SK-N-SH (cell line): ENCODE results near the gene NT5DC2. TPM values are rescaled to one million over a fixed set of nuclear protein-coding genes. Genes with fewer than 3 reads are reported as not detected.
A peak's percentile ranks its signal among the peaks of the same experiment; 100 is the strongest.

Experiments
- CTCF ChIA-PET: fragments of 300-600, 350-600 bp; formaldehyde crosslinking; extraction: SDS; loops from one replicate; lab custom pipeline; 2021; lab: Yijun Ruan, JAX
- POLR2A ChIA-PET: fragments of 350-600 bp; sonication (Branson Sonifier 250); formaldehyde crosslinking; extraction: SDS; loops from one replicate; lab custom pipeline; 2020; ENCODE audit warnings: antibody characterized with exemption, inconsistent platforms; lab: Yijun Ruan, JAX
- DNase-seq: peaks from one replicate; pipeline ENCODE4 v3.0.0; 2012
- H2AFZ ChIP-seq: fragments of 200-600 bp; sonication (generic); 2 replicates; pipeline ENCODE4 v1.8.1; 2016; ENCODE audit warnings: antibody characterized with exemption, mild to moderate bottlenecking, low read depth
- H3F3A ChIP-seq: fragments of 200-600 bp; sonication (generic); replicated peaks from 2 replicates; pipeline ENCODE3; 2016; ENCODE audit warnings: antibody characterized with exemption, mild to moderate bottlenecking; ENCODE audit not compliant: insufficient read depth
- H3K27ac ChIP-seq, 2 experiments: fragments of 200-500 bp in 1 of 2; fragments of 200-600 bp in 1 of 2; sonication (Bioruptor generic) in 1 of 2; sonication (generic), shearing (Covaris generic) in 1 of 2; 2 replicates each; pipeline versions ENCODE4 v1.5.1 to v1.6.1; 2014 to 2016; ENCODE audit warnings: low read depth in 2 of 2, inconsistent platforms in 1 of 2, low read length in 1 of 2, mild to moderate bottlenecking in 1 of 2, mixed read lengths in 1 of 2
- H3K27me3 ChIP-seq: fragments of 200-600 bp; sonication (generic), shearing (Covaris generic); 2 replicates; pipeline ENCODE4 v1.6.1; 2016; ENCODE audit warnings: mixed run types; ENCODE audit not compliant: insufficient read depth
- H3K36me3 ChIP-seq, 2 experiments: fragments of 200-500 bp in 1 of 2; fragments of 200-600 bp in 1 of 2; sonication (Bioruptor generic) in 1 of 2; sonication (generic) in 1 of 2; replicated peaks in 1 of 2; 2 replicates each; pipeline versions ENCODE3 to v1.5.1; 2014 to 2016; ENCODE audit warnings: low read length in 1 of 2, mild to moderate bottlenecking in 1 of 2; ENCODE audit not compliant: insufficient read depth in 2 of 2, control insufficient read depth in 1 of 2
- H3K4me1 ChIP-seq, 2 experiments: fragments of 200-500 bp in 1 of 2; fragments of 200-600 bp in 1 of 2; sonication (Bioruptor generic) in 1 of 2; sonication (generic), shearing (Covaris generic) in 1 of 2; 2 replicates each; pipeline versions ENCODE4 v1.5.1 to v1.6.1; 2014 to 2016; ENCODE audit warnings: low read depth in 1 of 2, low read length in 1 of 2, mixed run types in 1 of 2; ENCODE audit not compliant: insufficient read depth in 2 of 2, control insufficient read depth in 1 of 2
- H3K4me2 ChIP-seq: fragments of 200-600 bp; sonication (generic), shearing (Covaris generic); 2 replicates; pipeline ENCODE4 v1.6.1; 2017; ENCODE audit warnings: mixed run types
- H3K4me3 ChIP-seq, 2 experiments: fragments of 200-500 bp in 1 of 2; fragments of 200-600 bp in 1 of 2; sonication (Bioruptor generic) in 1 of 2; sonication (generic), shearing (Covaris generic) in 1 of 2; 2 replicates each; pipeline versions ENCODE4 v1.5.1 to v1.8.1; 2014 to 2016; ENCODE audit warnings: low read depth in 2 of 2, inconsistent platforms in 1 of 2, low read length in 1 of 2, mild to moderate bottlenecking in 1 of 2, mixed read lengths in 1 of 2, moderate library complexity in 1 of 2
- H3K79me2 ChIP-seq: fragments of 200-600 bp; sonication (generic); 2 replicates; pipeline ENCODE4 v1.8.1; 2017; ENCODE audit warnings: mild to moderate bottlenecking; ENCODE audit not compliant: insufficient read depth
- H3K9ac ChIP-seq: fragments of 200-600 bp; sonication (generic); 2 replicates; pipeline ENCODE4 v1.6.1; 2017; ENCODE audit warnings: mixed run types
- H3K9me2 ChIP-seq: fragments of 200-600 bp; sonication (generic); 2 replicates; pipeline ENCODE4 v1.6.1; 2017; ENCODE audit warnings: mixed run types
- H3K9me3 ChIP-seq: fragments of 200-600 bp; sonication (generic); 2 replicates; pipeline ENCODE4 v1.6.1; 2017; ENCODE audit warnings: mixed run types, mild to moderate bottlenecking, moderate library complexity
- H4K20me1 ChIP-seq: fragments of 200-600 bp; sonication (generic); 2 replicates; pipeline ENCODE4 v1.6.1; 2017; ENCODE audit warnings: mild to moderate bottlenecking, mixed run types; ENCODE audit not compliant: insufficient read depth
- CHD2 ChIP-seq: fragments of 150-350 bp; IDR thresholded peaks from 2 replicates; pipeline ENCODE4 v1.6.1; 2018; ENCODE audit warnings: low read length; ENCODE audit not compliant: partially characterized antibody
- CTCF ChIP-seq: fragments of 200-600 bp; sonication (generic); IDR thresholded peaks from 2 replicates; pipeline ENCODE4 v1.6.1; 2017; ENCODE audit warnings: antibody characterized with exemption, mild to moderate bottlenecking, moderate library complexity
- ELF1 ChIP-seq: IDR thresholded peaks from 2 replicates; pipeline ENCODE4 v1.4.0; 2012
- FOSL2 ChIP-seq: IDR thresholded peaks from 2 replicates; pipeline ENCODE4 v1.4.0; 2012; ENCODE audit warnings: low read depth, mild to moderate bottlenecking, moderate library complexity, borderline replicate concordance
- FOXM1 ChIP-seq: IDR thresholded peaks from 2 replicates; pipeline ENCODE4 v1.4.0; 2012; ENCODE audit warnings: low read depth, mild to moderate bottlenecking
- MXI1 ChIP-seq: IDR thresholded peaks from 2 replicates; pipeline ENCODE4 v1.6.1; 2012; ENCODE audit warnings: mild to moderate bottlenecking, low read depth, low read length, improper control_type of control experiment
- NFIC ChIP-seq: IDR thresholded peaks from 2 replicates; pipeline ENCODE4 v1.4.0; 2012; ENCODE audit warnings: borderline replicate concordance
- NRF1 ChIP-seq: IDR thresholded peaks from 2 replicates; pipeline ENCODE4 v1.6.1; 2012; ENCODE audit warnings: low read depth, mild to moderate bottlenecking, low read length
- POLR2AphosphoS5 ChIP-seq: IDR thresholded peaks from 2 replicates; pipeline ENCODE4 v1.6.1; 2012; ENCODE audit warnings: low read depth, low read length
- RFX5 ChIP-seq: IDR thresholded peaks from 2 replicates; pipeline ENCODE4 v1.6.1; 2012; ENCODE audit warnings: mild to moderate bottlenecking, improper control_type of control experiment, low read length
- RXRA ChIP-seq: IDR thresholded peaks from 2 replicates; pipeline ENCODE4 v1.4.0; 2012; ENCODE audit warnings: low read depth, mild to moderate bottlenecking, borderline replicate concordance
- TAF1 ChIP-seq: IDR thresholded peaks from 2 replicates; pipeline ENCODE4 v1.6.1; 2012; ENCODE audit warnings: low read depth, mild to moderate bottlenecking, low read length, moderate library complexity, borderline replicate concordance
- TCF12 ChIP-seq: IDR thresholded peaks from 2 replicates; pipeline ENCODE4 v1.4.0; 2012
- USF1 ChIP-seq: IDR thresholded peaks from 2 replicates; pipeline ENCODE4 v1.4.0; 2012; ENCODE audit warnings: low read depth, borderline replicate concordance
- YY1 ChIP-seq: IDR thresholded peaks from 2 replicates; pipeline ENCODE4 v1.4.0; 2012; ENCODE audit warnings: low read depth, mild to moderate bottlenecking
- WGBS: methylation state at CpG from one replicate; pipeline ENCODE4 v1.1.6; 2017; ENCODE audit warnings: low lambda C conversion rate; 5-methylcytosine and 5-hydroxymethylcytosine counted together
- polyA plus RNA-seq, 3 experiments: library from polyadenylated mRNA; depleted of rRNA; stranded (reverse); fragments of >200 nt; gene quantifications; 2 replicates each; pipeline ENCODE4 v1.2.3, GENCODE V29; 2012

Gene NT5DC2
- polyA plus RNA-seq, 1 of the 3 experiments (the other 2 are of a cell fraction): 113 TPM

- Histone ChIP-seq H3K36me3 (no peaks in the 10 kb centered on the region), H3K27ac (no peak overlapping the region), H3K9ac (no peak overlapping the region), H3K9me3 (no peaks in the 10 kb centered on the region), H3K27me3 (no peaks in the 10 kb centered on the region), H3K4me1 (peaks cover 0 to 14% of the 10 kb centered on the region in 2 experiments; a peak in 1 of 4 replicates), H3F3A (no peaks in the 10 kb centered on the region), H4K20me1 (no peaks in the 10 kb centered on the region), H3K4me3 (no peak overlapping the region), H3K9me2 (no peaks in the 10 kb centered on the region), H3K4me2 (no peak overlapping the region), H2AFZ (no peak overlapping the region), H3K79me2 (no peaks in the 10 kb centered on the region)
- 81% methylated on average over 13 of the region's 24 CpGs for WGBS
- ChIA-PET POLR2A (interaction anchor here (1.3 kb wide), 1 partner anchor 9 kb away, joined by 5 read pairs; no protein-coding TSS in a partner anchor), CTCF (interaction anchor here (0.5 to 2.3 kb wide), 4 partner anchors 12 to 103 kb away, joined by 3 to 7 read pairs (median 4); no protein-coding TSS in a partner anchor)
- DNase-seq: no peak
- TF ChIP-seq TAF1 (no peak), NRF1 (no peak)
Observed at GRCh38 chr3:52498137-52499054, 35.3 kb downstream of the NT5DC2 start.

GRCh38 chr3:52495777-52496602 is 37.7 kb downstream of the NT5DC2 start:
- no peaks in the 10 kb centered on the region for H3K27me3 ChIP-seq
- H3K27ac ChIP-seq: no peak overlapping the region
- H3K9me3 ChIP-seq: no peaks in the 10 kb centered on the region
- DNase-seq: no peak
- no peak overlapping the region for H3K4me3 ChIP-seq
- H3K4me2 ChIP-seq: no peak overlapping the region
- WGBS: 62% methylated on average over 5 of the region's 16 CpGs
- peaks cover 4 to 18% of the 10 kb centered on the region in 2 experiments for H3K36me3 ChIP-seq
- no peaks in the 10 kb centered on the region for H3K9me2 ChIP-seq
- POLR2A ChIA-PET: interaction anchor here (0.5 to 0.7 kb wide), 3 partner anchors 15 to 98 kb away, joined by 3 read pairs; no protein-coding TSS in a partner anchor
- H3K79me2 ChIP-seq: no peaks in the 10 kb centered on the region
- H3K9ac ChIP-seq: no peak overlapping the region
- no peaks in the 10 kb centered on the region for H3F3A ChIP-seq
- no peaks in the 10 kb centered on the region for H4K20me1 ChIP-seq
- TF ChIP-seq RFX5 (no peak), FOSL2 (peak; percentile 38; the same call in 1 of the 2 replicates)
- TF ChIP-seq, all 33 proteins: peak for 1
- CTCF ChIA-PET: interaction anchor here (1.3 to 2.1 kb wide), 3 partner anchors 14 to 24 kb away, joined by 3 to 8 read pairs (median 3); no protein-coding TSS in a partner anchor
- Histone ChIP-seq H2AFZ (no peak overlapping the region), H3K4me1 (peaks cover 0 to 14% of the 10 kb centered on the region in 2 experiments; a peak in 1 of 4 replicates)

- DNase-seq: no peak
- Histone ChIP-seq H3K9ac (no peak within 1 kb of the TSS), H3F3A (no peaks in the 10 kb centered on the region), H3K9me3 (no peaks in the 10 kb centered on the region), H3K79me2 (no peaks in the 10 kb centered on the region), H3K4me1 (peaks cover 3 to 12% of the 10 kb centered on the region in 2 experiments; a peak in 2 of 4 replicates), H3K9me2 (no peaks in the 10 kb centered on the region), H3K4me3 (no peak within 1 kb of the TSS), H3K27me3 (no peaks in the 10 kb centered on the region), H3K36me3 (peaks cover 4 to 27% of the 10 kb centered on the region in 2 experiments), H3K4me2 (no peak within 1 kb of the TSS), H2AFZ (no peak within 1 kb of the TSS), H3K27ac (no peak within 1 kb of the TSS), H4K20me1 (no peaks in the 10 kb centered on the region)
- ChIA-PET POLR2A (interaction anchor here (0.6 kb wide), 1 partner anchor 49 kb away, joined by 3 read pairs; no protein-coding TSS in a partner anchor), CTCF (interaction anchor here (1.3 to 2.1 kb wide), 2 partner anchors 13 to 15 kb away, joined by 3 to 8 read pairs; no protein-coding TSS in a partner anchor)
- 87% methylated on average over 6 of the region's 25 CpGs for WGBS
- TF ChIP-seq CHD2 (no peak), RXRA (no peak), USF1 (no peak), NFIC (no peak), FOXM1 (no peak), ELF1 (no peak), YY1 (no peak), TCF12 (no peak), POLR2AphosphoS5 (no peak), MXI1 (no peak), NRF1 (no peak), CTCF (no peak)
Observed at GRCh38 chr3:52494886-52495495, 38.7 kb downstream of the NT5DC2 start, which contains the start of gene STAB1. STAB1 (plus strand) TSS chr3:52495338; CDS start chr3:52495414, 76 bp downstream.
